Vein endothelial cell (primary cell): ENCODE measurements around the gene SUMF2. TPM values are rescaled to one million over a fixed set of nuclear protein-coding genes. Genes with fewer than 3 reads are reported as not detected.

Experiments used
- small RNA-seq: library from RNA; depleted of rRNA; stranded (forward); fragments of <200 nt; gene quantifications from one replicate; pipeline ENCODE3, GENCODE V24; 2012
- total RNA-seq: library from RNA; depleted of rRNA; stranded (reverse); fragments of >200 nt; gene quantifications from 2 replicates; pipeline ENCODE4 v1.2.3, GENCODE V29; 2012

Gene SUMF2
- 135 and 161 TPM in 2 replicates for total RNA-seq

GRCh38 chr7:56063882-56064625 is at the start of gene SUMF2:
Gene SUMF2 (plus strand): TSS chr7:56064286. CDS start chr7:56064312, 26 bp downstream.

GRCh38 chr7:56051339-56052191 is 12.5 kb upstream of the SUMF2 start, which contains the start of the genes CCT6A and PSPH:
Gene CCT6A (plus strand): TSS chr7:56051765. CDS start chr7:56051849, 84 bp downstream.
Gene PSPH (minus strand): TSS chr7:56051444. CDS start chr7:56021212, 30,232 bp downstream.

GRCh38 chr7:56092789-56093531 is 28.9 kb downstream of the SUMF2 start, which contains the start of gene PHKG1:
Gene PHKG1 (minus strand): TSS chr7:56092952. CDS start chr7:56088941, 4,011 bp downstream.

GRCh38 chr7:56106108-56107073 is 42.3 kb downstream of the SUMF2 start, which contains the start of gene CHCHD2:
Gene CHCHD2 (minus strand): TSS chr7:56106476. CDS start chr7:56106413, 63 bp downstream.

GRCh38 chr7:56115852-56116538 is 51.9 kb downstream of the SUMF2 start, which contains the start of gene NUPR2:
Gene NUPR2 (minus strand): TSS chr7:56116417. CDS start chr7:56116314, 103 bp downstream.

Small RNA genes within 50 kb of the gene (small RNA-seq; reads per million reads assigned to genes)
- gene SNORA15 (0.16 reads per million), gene SNORA22B (0.93 reads per million, percentile 56 among the genes with 10 or more reads in this experiment)

Other genes with a start within 250 kb of the SUMF2 start
- not detected in 2 replicates for gene SEPTIN14, start 201.5 kb upstream of the SUMF2 start, total RNA-seq
- gene ZNF713, start 176.8 kb upstream of the SUMF2 start, total RNA-seq = 2.9 and 5.1 TPM in 2 replicates
- 17.0 and 20.2 TPM in 2 replicates for gene MRPS17, start 112.4 kb upstream of the SUMF2 start, total RNA-seq
- 60.7 and 69.9 TPM in 2 replicates for gene NIPSNAP2, start 99.7 kb upstream of the SUMF2 start, total RNA-seq
- 33.1 and 40.8 TPM in 2 replicates for gene PSPH, start 12.8 kb upstream of the SUMF2 start, total RNA-seq
- gene CCT6A, start 12.5 kb upstream of the SUMF2 start, total RNA-seq = 212 and 247 TPM in 2 replicates
- gene PHKG1, start 28.7 kb downstream of the SUMF2 start, total RNA-seq = 0.19 and 0.33 TPM in 2 replicates
- 323 and 364 TPM in 2 replicates for gene CHCHD2, start 42.2 kb downstream of the SUMF2 start, total RNA-seq
- gene NUPR2, start 52.1 kb downstream of the SUMF2 start, total RNA-seq = not detected in 2 replicates